ENCODE measurements around the gene VPS37C.

The VPS37C gene

GRCh38 chr11:61151545-61152252, 9.5 kb downstream of the VPS37C start:
- no peak overlapping the region for H2BK120ac ChIP-seq (ENCODE audit: low read depth, low read length)
- no peak overlapping the region for H4K8ac ChIP-seq (ENCODE audit: low read depth, low read length)
- peak overlapping the region; percentile 49 for H3K18ac ChIP-seq (ENCODE audit: low read length)
- no peak for DNase-seq (ENCODE audit: low spot score)
- H2BK15ac ChIP-seq (ENCODE audit: low read length), result no peak overlapping the region
- no peak overlapping the region for H2AK5ac ChIP-seq (ENCODE audit: low read depth, low read length)
- H3K9ac ChIP-seq (ENCODE audit: low read depth, low read length, poor library complexity), result no peak overlapping the region
- no peak overlapping the region for H3K23ac ChIP-seq (ENCODE audit: low read depth, low read length, poor library complexity)
- H3K4me2 ChIP-seq (ENCODE audit: insufficient read depth, low read length, poor library complexity, severe bottlenecking), result no peak overlapping the region
- H2AFZ ChIP-seq (ENCODE audit: low read length), result no peak overlapping the region
- peaks cover 0 to 1% of the 10 kb centered on the region in 2 donors for H3K36me3 ChIP-seq (replicated peaks in 1 of 2; ENCODE audit: control insufficient read depth in 2 of 2, insufficient read depth in 2 of 2, low read length in 2 of 2)
- peaks cover 7% of the 10 kb centered on the region for H3K79me1 ChIP-seq (ENCODE audit: low read depth, low read length)
- WGBS, 2 donors (ENCODE audit: extremely low coverage in 2 of 2, insufficient read length in 2 of 2, insufficient replicate concordance in 1 of 2), result no CpG with 5 or more reads among the region's 12 CpGs
- H2BK12ac ChIP-seq (ENCODE audit: low read length), result no peak overlapping the region
- H3K4me3 ChIP-seq (ENCODE audit: low read length in 2 of 2), result no peak overlapping the region
- no peak overlapping the region for H2BK5ac ChIP-seq (ENCODE audit: low read length)
- H3K27me3 ChIP-seq (ENCODE audit: control insufficient read depth in 3 of 3, insufficient read depth in 3 of 3, low read depth in 1 of 3, low read length in 3 of 3), result no peaks in the 10 kb centered on the region
- no peak overlapping the region for H3K27ac ChIP-seq (replicated peaks; ENCODE audit: low read length)
- H3K14ac ChIP-seq (ENCODE audit: low read length), result no peak overlapping the region
- no peak overlapping the region for H4K91ac ChIP-seq (ENCODE audit: low read depth, low read length, poor library complexity)
- peaks cover 0 to 25% of the 10 kb centered on the region in 2 donors for H3K9me3 ChIP-seq (replicated peaks in 1 of 2; ENCODE audit: control insufficient read depth in 2 of 2, insufficient read depth in 1 of 2, low read depth in 1 of 2, low read length in 2 of 2)
- H3K4ac ChIP-seq (ENCODE audit: low read length), result no peak overlapping the region
- peaks cover 28 to 46% of the 10 kb centered on the region in 2 donors for H3K4me1 ChIP-seq (ENCODE audit: control insufficient read depth in 2 of 2, insufficient read depth in 1 of 2, low read depth in 1 of 2, low read length in 2 of 2)

- Histone ChIP-seq H2AFZ (ENCODE audit: low read length) (no peak overlapping the region), H3K4me3 (ENCODE audit: low read length in 2 of 2) (no peak overlapping the region), H2BK12ac (ENCODE audit: low read length) (no peak overlapping the region), H3K23ac (ENCODE audit: low read depth, low read length, poor library complexity) (peak overlapping the region; percentile 28), H3K4me2 (ENCODE audit: insufficient read depth, low read length, poor library complexity, severe bottlenecking) (no peak overlapping the region), H3K4me1 (ENCODE audit: control insufficient read depth in 2 of 2, insufficient read depth in 1 of 2, low read depth in 1 of 2, low read length in 2 of 2) (peaks cover 28 to 48% of the 10 kb centered on the region in 2 donors), H2AK5ac (ENCODE audit: low read depth, low read length) (peak overlapping the region; percentile 1), H2BK120ac (ENCODE audit: low read depth, low read length) (no peak overlapping the region), H3K9ac (ENCODE audit: low read depth, low read length, poor library complexity) (no peak overlapping the region), H2BK5ac (ENCODE audit: low read length) (no peak overlapping the region), H3K9me3 (replicated peaks in 1 of 2; ENCODE audit: control insufficient read depth in 2 of 2, insufficient read depth in 1 of 2, low read depth in 1 of 2, low read length in 2 of 2) (peaks cover 0 to 21% of the 10 kb centered on the region in 2 donors), H3K18ac (ENCODE audit: low read length) (peak overlapping the region; percentile 36), H3K14ac (ENCODE audit: low read length) (no peak overlapping the region), H2BK15ac (ENCODE audit: low read length) (no peak overlapping the region), H3K4ac (ENCODE audit: low read length) (no peak overlapping the region), H4K91ac (ENCODE audit: low read depth, low read length, poor library complexity) (no peak overlapping the region), H4K8ac (ENCODE audit: low read depth, low read length) (no peak overlapping the region), H3K79me1 (ENCODE audit: low read depth, low read length) (peaks cover 11% of the 10 kb centered on the region), H3K27me3 (ENCODE audit: control insufficient read depth in 3 of 3, insufficient read depth in 3 of 3, low read depth in 1 of 3, low read length in 3 of 3) (no peaks in the 10 kb centered on the region), H3K27ac (replicated peaks; ENCODE audit: low read length) (peak overlapping the region; percentile 37), H3K36me3 (replicated peaks in 1 of 2; ENCODE audit: control insufficient read depth in 2 of 2, insufficient read depth in 2 of 2, low read length in 2 of 2) (no peaks in the 10 kb centered on the region)
- no peak for DNase-seq (ENCODE audit: low spot score)
- no CpG with 5 or more reads among the region's 19 CpGs for WGBS, 2 donors (ENCODE audit: extremely low coverage in 2 of 2, insufficient read length in 2 of 2, insufficient replicate concordance in 1 of 2)
Observed at GRCh38 chr11:61150706-61151544, 10.3 kb downstream of the VPS37C start.

- Histone ChIP-seq H3K79me1 (ENCODE audit: low read depth, low read length) (peaks cover 14% of the 10 kb centered on the region), H3K27ac (replicated peaks; ENCODE audit: low read length) (no peak overlapping the region), H2BK5ac (ENCODE audit: low read length) (no peak overlapping the region), H3K4ac (ENCODE audit: low read length) (no peak overlapping the region), H3K18ac (ENCODE audit: low read length) (no peak overlapping the region), H3K36me3 (replicated peaks in 1 of 2; ENCODE audit: control insufficient read depth in 2 of 2, insufficient read depth in 2 of 2, low read length in 2 of 2) (no peaks in the 10 kb centered on the region), H3K4me3 (ENCODE audit: low read length in 2 of 2) (no peak overlapping the region), H3K9me3 (replicated peaks in 1 of 2; ENCODE audit: control insufficient read depth in 2 of 2, insufficient read depth in 1 of 2, low read depth in 1 of 2, low read length in 2 of 2) (peaks cover 0 to 11% of the 10 kb centered on the region in 2 donors), H3K23ac (ENCODE audit: low read depth, low read length, poor library complexity) (no peak overlapping the region), H2AFZ (ENCODE audit: low read length) (no peak overlapping the region), H3K27me3 (ENCODE audit: control insufficient read depth in 3 of 3, insufficient read depth in 3 of 3, low read depth in 1 of 3, low read length in 3 of 3) (no peaks in the 10 kb centered on the region), H4K8ac (ENCODE audit: low read depth, low read length) (peak overlapping the region; percentile 52), H3K4me2 (ENCODE audit: insufficient read depth, low read length, poor library complexity, severe bottlenecking) (no peak overlapping the region), H4K91ac (ENCODE audit: low read depth, low read length, poor library complexity) (no peak overlapping the region), H3K14ac (ENCODE audit: low read length) (no peak overlapping the region), H2BK12ac (ENCODE audit: low read length) (no peak overlapping the region), H2BK15ac (ENCODE audit: low read length) (peak overlapping the region; percentile 12), H3K4me1 (ENCODE audit: control insufficient read depth in 2 of 2, insufficient read depth in 1 of 2, low read depth in 1 of 2, low read length in 2 of 2) (peaks cover 28 to 48% of the 10 kb centered on the region in 2 donors), H2AK5ac (ENCODE audit: low read depth, low read length) (peak overlapping the region; percentile 22), H2BK120ac (ENCODE audit: low read depth, low read length) (no peak overlapping the region), H3K9ac (ENCODE audit: low read depth, low read length, poor library complexity) (no peak overlapping the region)
- DNase-seq (ENCODE audit: low spot score), result no peak
- WGBS, 2 donors (ENCODE audit: extremely low coverage in 2 of 2, insufficient read length in 2 of 2, insufficient replicate concordance in 1 of 2), result no CpG with 5 or more reads among the region's 13 CpGs
Observed at GRCh38 chr11:61149624-61150615, 11.3 kb downstream of the VPS37C start.

All from neuronal stem cell (in vitro differentiated cells).